HG02981 (cell line): ENCODE data around the gene TENT4A.
"Not testable (repeated sequence)": the region's sequence is repeated elsewhere in the genome, so short reads cannot be mapped to it uniquely, and the experiment has no call there.

Experiments used
- ATAC-seq: cut with Tn5 transposase; IDR thresholded peaks from one replicate; pipeline ENCODE4 v1.9.1; 2021; ENCODE audit warnings: mild to moderate bottlenecking, moderate library complexity; ENCODE audit not compliant: unreplicated experiment

Gene TENT4A

DNA sequence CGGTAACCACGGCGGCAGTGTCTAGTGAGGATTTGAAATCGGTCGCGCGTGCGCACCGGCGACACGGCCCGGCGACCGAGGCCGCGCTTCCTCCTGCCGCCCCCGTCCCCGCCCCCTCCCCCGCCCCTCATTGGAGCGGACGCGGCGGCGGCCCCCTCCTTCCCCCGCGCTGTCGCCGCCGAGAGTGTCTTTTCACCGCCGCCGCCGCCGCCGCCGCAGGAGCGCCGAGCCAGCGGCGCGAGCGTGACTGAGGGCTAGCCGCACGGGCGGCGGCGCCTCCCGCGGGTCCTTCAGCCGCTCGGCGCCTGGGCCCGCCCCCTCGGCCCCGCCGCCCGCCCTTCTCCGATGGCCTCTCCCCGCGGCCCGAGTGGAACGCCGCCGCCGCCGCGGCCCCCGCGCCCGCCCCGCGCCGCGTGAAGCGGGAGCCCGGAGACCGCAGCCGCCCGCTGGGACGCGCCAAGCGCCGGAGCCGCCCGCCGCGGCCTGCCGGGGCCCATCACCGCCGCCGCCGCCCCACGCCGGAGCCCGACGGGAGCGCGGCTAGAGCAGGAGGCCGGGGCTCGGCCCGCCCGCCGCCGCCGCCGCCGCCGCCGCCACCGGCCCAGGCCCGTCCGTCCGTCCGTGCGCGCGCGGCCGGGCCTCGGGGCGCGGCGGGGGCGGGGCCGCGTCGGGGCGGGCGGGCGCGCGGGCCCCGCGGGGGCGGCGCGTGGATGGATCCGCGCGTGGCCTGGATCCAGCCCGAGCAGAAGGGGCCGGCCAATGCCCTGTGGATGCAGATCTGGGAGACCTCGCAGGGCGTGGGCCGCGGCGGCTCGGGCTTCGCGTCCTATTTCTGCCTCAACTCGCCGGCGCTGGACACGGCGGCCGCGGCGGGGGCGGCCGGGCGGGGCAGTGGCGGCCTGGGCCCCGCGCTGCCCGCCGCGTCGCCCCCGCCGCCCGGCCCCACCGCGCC is at the start of gene TENT4A:
TSS of gene TENT4A (plus strand) at position 159 of the 952 bp plus-strand sequence. CDS start at position 711, 552 bp downstream.
- ATAC-seq: peak; percentile 17

DNA sequence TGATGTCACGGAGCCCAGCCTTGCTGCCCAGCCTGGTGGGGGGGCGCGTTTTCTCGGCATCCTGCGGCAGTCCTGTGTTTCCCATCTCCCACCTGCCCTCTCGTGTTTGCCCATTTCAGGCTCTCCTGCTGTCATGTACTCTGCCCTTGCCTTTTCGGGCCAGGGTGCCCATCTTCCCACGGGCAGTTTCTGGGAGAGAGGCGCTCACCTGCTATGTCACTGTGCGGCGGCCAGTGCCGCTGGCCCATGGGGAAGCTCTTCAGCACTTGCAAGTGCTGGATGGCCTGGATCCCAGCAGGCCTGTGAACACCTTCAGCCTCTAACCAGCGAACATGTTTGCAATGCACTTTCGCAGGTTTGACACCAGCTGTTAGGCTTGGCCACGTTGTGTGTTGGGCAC is 46.5 kb upstream of the TENT4A start:
- ATAC-seq: no peak

DNA sequence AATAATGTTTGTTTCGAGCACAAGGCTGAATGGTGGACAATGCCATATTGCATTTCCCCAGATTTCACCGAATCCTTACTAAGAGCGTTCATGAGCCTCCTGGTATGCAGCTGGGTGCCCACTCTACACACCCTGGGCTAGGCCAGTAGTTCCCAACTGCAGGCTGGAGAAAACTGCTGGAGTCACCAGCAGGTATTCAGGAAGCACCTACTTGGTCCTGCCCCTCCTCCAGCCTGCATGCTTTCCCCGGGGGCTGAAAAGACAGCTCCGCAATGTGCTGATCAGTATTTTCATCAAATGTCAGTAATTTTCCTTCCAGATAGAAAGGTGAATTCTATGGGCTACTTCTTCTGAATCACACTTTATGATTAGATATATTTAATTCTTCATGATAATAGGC is 45.6 kb upstream of the TENT4A start:
- no peak for ATAC-seq

DNA sequence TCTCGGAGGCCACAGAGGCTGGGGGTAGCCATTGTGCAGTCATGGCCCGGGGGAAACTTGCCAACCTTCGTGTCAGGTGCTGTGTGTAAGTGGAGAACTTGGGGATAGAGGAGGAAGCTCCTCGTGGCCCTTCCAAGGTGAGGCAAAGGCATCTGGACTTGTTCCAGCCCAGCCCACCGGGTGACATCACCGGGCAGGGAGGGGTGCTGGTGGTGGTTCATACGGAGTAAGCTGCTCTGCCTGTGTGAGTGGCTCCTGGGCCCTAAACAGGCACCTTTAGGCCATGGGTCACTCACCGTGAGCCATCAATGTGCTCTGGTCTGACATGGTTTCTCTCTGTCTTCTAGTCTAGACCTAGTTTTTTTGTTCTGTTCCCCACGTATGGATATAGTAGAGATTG is 44.5 kb upstream of the TENT4A start:
- not testable (repeated sequence) for ATAC-seq

DNA sequence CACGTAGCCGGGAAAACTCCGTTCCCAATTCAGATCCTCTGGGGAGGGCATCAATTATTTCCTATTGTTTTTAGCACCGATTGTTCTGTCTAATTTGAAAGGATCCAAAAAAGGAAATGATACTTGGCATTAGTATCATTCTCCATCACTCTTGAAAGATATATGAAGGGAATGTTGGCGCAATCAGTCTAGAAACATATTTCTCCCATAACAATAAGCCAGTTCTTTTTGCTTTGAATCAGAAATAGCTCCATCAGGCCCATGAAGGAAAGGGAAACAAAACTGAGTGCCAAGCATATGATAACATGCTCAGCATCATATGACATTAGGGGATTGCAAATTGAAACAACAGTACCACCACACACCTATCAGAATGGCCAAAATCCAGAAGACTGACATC is 40.2 kb upstream of the TENT4A start:
- ATAC-seq: no peak

DNA sequence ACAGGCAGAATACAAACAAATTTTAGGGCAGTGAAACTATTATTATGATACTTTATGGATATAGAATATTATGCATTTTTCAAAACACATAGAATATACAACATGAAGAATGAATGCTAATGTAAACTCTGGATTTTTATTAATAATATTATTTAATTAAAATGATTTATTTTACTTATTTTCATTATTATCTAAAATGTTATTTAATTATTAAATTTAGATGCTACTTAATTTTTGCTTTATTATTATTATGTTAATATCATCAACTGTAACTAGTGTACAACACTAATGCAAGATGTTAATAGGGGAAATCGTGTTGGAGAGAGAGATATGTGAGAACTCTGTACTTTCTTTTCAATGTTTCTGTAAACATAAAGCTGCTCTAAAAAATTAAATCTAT is 39.3 kb upstream of the TENT4A start:
- no peak for ATAC-seq

DNA sequence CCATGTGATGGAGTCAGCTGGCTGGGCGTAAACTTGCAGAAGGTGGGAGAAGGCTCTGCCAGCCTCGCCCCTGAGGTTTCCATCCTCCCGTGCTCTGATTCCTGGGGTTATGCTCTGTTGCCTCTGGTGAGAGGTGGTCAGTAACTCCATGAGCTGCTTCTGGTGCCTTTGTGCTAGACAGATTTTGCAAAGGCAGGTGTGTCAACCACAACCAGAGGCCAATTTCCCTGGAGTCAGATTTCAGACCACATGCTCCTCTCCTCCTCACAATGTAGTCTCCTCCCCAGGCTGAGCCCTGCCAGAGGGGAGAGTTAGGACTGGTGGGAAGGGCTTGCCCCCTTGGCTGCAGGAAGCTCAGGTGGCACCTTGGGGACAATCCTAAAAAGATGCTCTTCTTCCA is 38.8 kb upstream of the TENT4A start:
- no peak for ATAC-seq

DNA sequence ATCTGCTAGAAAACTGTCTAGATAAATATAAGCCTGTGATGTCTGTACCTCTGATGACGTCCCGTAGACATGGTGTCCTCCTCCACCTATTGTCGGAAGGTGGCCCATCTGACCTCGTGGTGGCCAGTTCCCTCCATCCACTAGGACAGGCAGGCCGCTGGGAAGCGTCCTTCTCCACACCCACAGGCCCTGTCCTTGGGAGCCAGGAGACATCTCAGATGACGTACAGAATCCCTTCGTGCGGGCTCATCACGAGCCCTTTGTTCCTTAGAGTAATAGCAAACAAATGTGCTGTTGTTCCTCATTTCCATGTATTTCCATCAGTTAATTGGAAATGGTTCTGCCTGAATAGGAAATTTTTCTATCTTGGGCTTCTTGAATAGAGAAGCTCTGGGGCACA is 38.3 kb upstream of the TENT4A start:
- ATAC-seq: no peak

DNA sequence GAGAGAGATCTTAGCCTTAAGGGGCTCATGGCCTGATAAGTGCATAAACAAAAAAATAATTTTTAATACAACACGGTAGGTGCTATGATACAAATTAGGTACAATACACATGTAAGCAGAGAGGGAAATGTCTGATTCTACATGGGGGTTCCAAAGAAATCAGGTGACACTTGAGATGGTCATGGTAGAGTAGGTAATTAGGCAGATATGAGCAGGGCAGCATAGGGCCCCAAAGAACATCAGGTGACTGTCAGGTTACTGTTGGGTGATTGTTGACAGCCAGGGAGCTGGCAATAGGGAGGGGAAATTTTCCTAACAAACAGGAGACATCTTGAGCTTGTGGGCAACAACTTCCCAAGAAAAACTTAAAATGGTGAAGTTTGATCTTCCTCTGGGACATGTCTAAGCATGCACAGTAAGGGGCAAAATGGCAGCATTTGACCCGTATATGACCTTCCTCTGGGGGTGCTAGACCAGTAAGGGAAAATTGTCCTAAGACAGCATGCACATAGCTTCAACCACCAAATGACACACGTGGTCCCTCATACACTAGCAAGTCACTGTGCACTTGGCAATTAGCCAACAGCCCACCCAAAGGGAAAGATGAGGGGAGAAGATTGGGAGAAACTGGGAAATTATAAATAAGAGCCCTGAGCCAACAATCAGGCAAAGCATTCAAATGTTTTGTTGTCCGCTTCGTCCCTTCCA is 37.3 kb upstream of the TENT4A start:
- ATAC-seq: no peak

DNA sequence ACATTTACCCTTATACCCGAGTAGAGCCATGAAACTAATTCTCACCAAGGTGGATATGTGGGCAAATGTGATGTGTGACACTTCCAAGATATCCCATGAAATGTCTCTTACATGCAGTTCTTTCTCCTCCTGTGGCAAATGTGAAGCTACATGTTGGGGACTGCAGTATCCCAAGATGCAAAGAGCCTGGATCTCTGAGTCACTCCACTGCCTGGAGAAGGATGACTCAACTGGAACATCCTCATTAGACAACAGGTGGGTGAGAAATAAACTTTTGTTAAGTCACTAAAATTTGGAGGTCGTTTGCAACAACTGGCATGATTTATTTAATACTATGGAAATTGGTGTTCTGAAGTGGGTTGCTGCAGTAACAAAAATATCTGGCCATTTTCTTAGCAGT is 36.5 kb upstream of the TENT4A start:
- ATAC-seq: no peak

DNA sequence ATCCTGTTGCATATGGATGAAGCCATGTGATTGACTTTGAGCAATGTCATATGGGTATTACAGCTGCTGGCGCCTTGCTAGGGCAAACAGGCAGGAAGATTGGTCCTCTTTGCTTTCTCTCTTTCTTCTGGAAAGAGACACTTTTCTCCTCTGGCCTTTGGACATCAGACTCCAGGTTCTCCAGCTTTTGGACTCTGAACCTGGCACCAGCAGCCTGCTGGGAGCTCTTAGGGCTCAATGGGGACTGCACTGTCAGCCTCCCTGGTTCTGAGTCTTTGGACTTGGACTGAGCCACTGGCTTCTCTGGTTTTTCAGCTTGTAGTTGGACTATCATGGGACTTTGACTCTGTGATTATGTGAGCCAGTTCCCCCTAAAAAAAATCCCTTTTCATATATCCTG is 34.8 kb upstream of the TENT4A start:
- ATAC-seq: no peak

DNA sequence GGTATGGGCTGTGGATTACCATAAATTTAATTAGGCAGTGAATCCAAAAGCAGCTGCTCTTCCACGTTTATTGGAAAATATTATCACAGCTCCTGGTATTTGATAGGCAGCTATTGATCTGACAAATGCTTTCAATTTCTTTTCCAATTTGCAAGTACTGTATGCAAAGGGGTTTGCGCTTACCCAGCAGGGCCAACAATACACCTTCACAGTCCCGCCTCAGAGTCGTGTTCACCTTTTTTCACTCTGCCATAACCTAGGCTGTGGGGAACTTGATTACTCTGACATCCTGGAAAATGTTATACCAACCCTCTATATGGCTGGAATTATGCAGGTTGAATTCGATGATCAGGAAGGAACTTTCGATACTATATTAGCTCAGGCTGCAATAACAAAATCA is 32.3 kb upstream of the TENT4A start:
- ATAC-seq: no peak

DNA sequence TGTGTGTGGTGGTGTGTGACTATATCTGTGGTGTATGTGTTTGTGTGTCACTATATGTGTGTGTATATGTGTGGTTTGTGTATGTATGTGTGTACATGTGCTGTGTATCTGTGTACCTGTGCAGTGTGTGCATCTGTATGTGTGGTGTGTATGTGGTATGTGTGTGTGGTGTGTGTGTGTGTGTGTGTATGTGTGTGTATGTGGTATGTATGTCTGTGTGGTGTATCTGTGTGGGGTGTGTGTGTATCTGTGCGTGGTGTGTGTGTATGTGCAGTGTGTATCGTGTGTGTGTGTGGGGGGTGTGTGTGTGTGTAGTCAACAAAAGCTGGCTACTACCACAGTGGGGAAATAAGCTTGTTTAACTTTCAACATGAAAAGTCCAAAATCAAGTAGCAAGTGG is 31.6 kb upstream of the TENT4A start:
- ATAC-seq: no peak

DNA sequence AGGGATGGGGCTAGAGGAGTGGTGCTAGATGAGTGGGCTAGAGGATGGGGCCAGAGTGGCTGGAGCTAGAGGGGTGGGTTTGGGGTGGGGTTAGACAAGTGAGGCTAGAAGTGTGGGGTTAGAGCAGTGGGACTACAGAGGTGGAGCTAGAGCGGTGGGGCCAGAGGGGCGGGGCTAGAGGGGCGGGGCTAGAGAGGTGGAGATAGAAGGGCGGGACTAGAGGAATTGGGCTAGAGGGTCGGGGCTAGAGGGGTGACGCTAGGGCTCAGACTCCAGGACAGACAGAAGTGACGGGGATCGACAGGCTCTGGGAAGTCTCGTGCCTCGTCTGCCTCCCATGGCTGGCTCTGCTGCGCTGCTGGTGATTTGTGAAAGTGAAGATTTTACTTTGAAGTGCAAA is 31.0 kb upstream of the TENT4A start:
- ATAC-seq: no peak

DNA sequence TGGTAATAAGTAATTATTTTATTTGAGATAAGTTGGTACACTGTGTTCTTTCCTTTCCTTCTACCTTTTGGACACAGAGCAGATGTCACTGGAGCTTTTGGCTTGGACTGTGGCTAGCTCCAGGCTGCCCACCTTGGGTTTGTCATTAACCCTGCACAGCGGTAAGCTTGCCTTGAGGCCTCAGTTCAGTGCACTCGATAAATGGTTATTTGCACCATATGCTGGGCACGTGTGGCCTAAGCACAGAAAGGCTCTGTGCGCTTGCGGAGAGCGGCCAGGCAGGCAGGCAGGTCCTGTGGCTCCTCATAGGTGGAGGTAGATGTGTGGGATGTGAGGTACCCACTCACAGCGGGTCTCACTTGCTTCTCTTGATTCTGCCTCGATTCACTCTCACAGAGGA is 30.0 kb upstream of the TENT4A start:
- no peak for ATAC-seq

DNA sequence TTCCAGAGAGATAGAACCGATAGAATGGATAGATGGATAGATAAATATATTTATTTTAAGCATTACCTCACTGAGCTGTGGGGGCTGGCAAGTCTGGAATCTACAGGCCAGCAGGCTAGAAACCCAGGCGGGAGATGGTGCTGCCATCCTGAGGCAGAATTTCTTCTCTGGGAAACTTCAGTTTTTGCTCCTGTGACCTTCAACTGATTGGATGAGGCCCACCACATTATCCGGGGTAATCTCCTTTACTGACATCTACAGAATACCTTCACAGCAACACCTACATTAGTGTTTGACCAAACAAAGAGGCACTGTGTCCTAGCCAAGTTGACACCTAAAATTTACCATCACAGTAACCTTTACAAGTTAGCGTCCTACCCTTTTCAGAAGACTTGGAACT is 29.2 kb upstream of the TENT4A start:
- no peak for ATAC-seq

DNA sequence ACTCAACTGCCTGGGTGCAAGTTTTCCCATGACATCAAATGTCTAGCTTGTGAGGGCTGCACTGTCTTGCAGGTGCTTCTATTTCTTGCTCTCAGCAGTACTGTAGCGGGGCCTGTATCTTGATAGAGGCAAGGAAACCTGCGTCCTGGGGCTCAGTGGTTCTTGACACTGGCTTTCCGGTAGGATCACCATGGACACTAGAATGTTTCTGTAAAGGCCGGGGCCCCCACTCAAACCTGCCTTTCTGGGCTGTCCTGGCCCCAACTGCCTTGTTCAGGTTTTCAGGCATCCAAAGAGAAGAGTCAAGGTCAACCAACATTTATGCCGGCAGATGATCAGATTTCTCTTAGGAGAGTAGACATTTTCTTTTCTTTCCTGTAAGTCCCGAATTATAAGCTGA is 26.7 kb upstream of the TENT4A start:
- ATAC-seq: no peak

DNA sequence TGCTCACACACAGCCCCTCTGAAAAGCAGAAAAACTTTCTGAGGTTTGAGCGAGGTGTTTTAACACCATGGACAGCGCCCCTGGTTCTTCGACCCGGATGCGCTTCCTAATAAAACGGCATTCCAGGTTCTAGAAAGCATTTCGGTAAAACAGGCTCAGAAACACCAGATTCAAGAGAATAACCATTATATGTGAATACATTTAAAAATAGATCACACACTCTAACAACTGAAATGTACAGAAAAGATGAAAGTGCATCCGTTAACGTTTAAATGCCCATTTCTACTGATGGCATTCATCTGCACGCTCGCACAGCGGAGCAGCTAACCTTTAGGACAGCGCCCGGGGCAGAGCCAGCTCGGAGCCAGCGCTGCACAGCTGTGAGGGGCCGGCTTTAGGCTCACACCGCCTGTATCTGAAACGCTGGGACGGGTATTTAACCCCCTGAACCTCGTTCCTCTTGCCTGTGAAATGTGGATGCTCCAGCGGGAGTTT is 26.3 kb upstream of the TENT4A start:
- ATAC-seq: no peak

DNA sequence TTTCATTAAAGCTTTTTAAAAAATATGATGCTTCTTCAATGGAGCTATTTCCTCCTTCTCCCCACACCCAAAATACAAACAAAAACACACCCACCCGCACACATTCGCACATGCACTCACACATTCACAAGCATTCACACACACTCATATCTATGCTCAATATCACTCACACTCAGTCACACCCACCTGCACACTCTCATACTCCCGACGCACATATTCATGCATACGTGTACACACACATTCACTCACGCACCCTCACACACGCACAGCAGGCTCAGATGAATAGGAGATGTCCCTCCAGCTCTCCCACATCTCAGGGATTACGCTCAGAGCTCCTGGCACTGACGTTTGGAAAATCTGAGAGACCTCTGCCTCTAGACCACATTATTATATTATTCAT is 25.7 kb upstream of the TENT4A start:
- ATAC-seq: no peak

DNA sequence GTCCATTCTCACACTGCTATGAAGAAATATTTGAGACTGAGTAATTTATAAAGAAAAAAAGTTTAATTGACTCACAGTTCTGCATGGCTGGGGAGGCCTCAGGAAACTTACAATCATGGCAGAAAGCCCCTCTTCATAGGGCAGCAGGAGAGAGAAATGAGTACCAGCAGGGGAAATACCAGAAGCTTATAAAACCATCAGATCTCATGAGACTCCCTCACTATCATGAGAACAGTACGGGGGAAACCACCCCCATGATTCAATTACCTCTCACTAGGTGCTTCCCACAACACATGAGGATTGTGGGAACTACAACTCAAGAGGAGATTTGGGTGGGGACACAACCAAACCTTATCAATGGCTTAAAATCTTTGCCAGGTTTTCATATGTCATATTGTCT is 20.3 kb upstream of the TENT4A start:
- no peak for ATAC-seq

DNA sequence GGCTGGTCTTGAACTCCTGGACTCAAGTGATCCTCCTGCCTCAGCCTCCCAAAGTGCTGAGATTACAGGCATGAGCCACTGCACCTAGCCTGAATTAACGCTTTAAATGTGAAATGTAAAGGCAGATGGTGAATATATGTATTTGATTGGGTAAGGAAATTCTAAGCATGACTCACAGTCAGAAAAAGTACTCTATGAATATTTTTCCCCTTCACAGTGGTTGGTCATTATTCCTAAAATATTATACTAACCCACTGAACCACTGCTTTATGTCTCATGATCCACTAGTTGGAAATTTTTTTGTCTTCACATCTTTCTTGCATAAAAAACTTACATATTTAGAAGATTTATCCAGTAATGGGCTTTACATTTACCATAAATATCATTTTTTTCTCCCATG is 14.5 kb upstream of the TENT4A start:
- no peak for ATAC-seq

DNA sequence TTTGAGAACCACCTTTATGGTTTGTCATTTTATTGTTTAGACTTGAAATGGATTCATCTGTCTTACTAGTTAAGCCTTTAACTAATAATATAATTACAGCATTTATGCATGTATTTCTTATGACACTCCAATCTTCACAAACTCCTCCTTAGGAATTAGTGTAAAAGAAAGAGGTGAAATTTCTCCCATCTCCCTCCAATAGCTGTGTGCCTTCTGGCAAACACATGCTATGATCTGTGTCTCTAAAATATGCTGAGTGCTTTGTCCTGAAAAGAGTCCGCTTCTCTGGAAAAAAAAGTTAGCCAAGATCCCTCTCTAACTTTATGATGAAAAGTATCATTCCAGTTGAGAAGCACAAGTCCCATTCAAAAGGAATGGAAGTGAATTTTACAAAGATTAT is 13.9 kb upstream of the TENT4A start:
- no peak for ATAC-seq
